ENCODE data around the gene CRYAA.
"Not testable (repeated sequence)": the region's sequence is repeated elsewhere in the genome, so short reads cannot be mapped to it uniquely, and the experiment has no call there.

The CRYAA gene, protein sequence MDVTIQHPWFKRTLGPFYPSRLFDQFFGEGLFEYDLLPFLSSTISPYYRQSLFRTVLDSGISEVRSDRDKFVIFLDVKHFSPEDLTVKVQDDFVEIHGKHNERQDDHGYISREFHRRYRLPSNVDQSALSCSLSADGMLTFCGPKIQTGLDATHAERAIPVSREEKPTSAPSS

GRCh38 chr21:43168708-43169107, at the start of gene CRYAA:
TSS of gene CRYAA (plus strand) at chr21:43169008. CDS start at chr21:43169100, 92 bp downstream.
- not testable (repeated sequence) for DNase-seq (ENCODE audit: low spot score)

- DNase-seq (ENCODE audit: low spot score), result not testable (repeated sequence)
Measured at GRCh38 chr21:43130094-43130493, 38.7 kb upstream of the CRYAA start.

DNA sequence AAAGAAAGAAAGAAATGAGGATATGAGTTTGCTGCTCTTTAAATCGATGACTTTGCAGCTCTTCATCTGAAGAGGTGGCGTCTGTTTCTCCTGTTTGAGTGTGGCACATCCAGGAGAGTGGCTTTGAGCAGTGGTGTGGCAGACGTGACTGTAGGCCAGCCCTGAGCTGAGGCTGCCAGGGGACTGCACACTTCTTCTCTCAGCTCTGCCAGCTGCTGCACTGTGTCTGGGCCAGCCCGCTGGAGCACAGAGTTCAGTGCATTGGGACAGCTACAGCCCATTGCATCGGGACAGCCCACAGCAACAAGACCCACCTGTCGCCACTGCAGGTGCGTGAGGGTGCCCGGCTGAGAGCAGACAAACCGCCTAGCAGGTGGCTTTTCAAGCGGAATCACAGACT, 34.3 kb upstream of the CRYAA start:
- DNase-seq (ENCODE audit: low spot score), result not testable (repeated sequence)

GRCh38 chr21:43138944-43139343, 29.9 kb upstream of the CRYAA start:
- DNase-seq (ENCODE audit: low spot score), result not testable (repeated sequence)

DNA sequence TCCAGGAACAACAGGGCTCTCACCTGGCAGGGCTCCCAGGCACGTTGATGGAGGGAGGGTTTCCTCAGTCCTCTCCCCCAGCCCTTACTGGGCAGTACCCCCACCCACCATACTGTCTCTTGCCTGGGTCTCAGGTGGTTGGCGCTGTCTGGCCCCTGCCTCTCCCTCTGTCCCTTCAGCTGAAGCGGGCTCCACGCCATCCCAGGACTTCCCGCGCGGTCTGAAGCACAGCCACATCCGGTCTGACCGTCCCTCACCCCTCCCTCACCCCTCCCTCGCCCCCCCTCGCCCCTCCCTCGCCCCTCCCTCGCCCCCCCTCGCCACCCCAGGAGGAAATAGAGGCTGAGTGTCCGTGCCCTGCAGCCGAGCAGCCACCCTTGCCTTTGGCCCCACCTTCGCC, 27.4 kb upstream of the CRYAA start:
- DNase-seq (ENCODE audit: low spot score), result not testable (repeated sequence)

- DNase-seq (ENCODE audit: low spot score), result not testable (repeated sequence)
Measured at GRCh38 chr21:43146637-43147036, 22.2 kb upstream of the CRYAA start.

DNA sequence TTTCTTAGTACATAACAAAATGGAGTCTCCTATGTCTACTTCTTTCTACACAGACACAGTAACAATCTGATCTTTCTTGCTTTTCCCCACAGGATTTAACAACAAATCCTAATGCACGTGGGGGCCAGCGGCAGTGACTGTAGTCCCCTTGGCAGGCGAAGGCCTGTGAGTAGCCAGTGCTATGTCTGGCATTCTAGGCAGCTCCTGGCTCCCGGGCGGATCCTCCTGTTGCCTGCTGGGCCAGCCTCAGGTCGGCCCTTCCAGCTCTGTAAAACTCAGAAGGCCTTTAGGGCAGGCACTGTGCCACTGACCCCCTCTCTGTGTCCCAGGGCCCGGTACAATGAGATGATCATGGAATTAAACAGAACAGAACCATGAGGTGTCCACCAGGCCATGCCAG, 20.8 kb upstream of the CRYAA start:
- not testable (repeated sequence) for DNase-seq (ENCODE audit: low spot score)

- not testable (repeated sequence) for DNase-seq (ENCODE audit: low spot score)
Measured at GRCh38 chr21:43149344-43149743, 19.5 kb upstream of the CRYAA start.

DNA sequence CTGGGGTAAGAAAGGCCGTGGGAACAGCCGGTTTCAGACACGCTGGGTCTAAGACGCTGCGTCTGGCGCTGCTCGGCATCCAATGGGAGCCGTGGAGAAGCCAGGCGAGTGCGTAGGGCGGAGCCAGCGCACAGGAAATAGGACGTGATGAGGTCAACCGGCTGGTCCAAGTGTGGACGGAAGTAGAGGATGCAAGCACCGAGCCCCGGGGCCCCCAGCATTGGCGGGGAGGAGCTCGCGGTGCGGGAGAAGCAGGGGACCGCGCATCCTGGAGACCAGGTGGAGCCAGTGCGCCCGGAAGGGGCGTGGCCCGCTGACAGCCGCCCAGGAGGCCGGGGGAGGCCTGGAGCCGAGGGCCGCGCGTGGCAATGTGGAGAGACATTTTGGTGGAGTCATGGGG, 15.2 kb upstream of the CRYAA start:
- not testable (repeated sequence) for DNase-seq (ENCODE audit: low spot score)

GRCh38 chr21:43159279-43160175, 9.3 kb upstream of the CRYAA start:
- DNase-seq (ENCODE audit: low spot score), result not testable (repeated sequence)

DNA sequence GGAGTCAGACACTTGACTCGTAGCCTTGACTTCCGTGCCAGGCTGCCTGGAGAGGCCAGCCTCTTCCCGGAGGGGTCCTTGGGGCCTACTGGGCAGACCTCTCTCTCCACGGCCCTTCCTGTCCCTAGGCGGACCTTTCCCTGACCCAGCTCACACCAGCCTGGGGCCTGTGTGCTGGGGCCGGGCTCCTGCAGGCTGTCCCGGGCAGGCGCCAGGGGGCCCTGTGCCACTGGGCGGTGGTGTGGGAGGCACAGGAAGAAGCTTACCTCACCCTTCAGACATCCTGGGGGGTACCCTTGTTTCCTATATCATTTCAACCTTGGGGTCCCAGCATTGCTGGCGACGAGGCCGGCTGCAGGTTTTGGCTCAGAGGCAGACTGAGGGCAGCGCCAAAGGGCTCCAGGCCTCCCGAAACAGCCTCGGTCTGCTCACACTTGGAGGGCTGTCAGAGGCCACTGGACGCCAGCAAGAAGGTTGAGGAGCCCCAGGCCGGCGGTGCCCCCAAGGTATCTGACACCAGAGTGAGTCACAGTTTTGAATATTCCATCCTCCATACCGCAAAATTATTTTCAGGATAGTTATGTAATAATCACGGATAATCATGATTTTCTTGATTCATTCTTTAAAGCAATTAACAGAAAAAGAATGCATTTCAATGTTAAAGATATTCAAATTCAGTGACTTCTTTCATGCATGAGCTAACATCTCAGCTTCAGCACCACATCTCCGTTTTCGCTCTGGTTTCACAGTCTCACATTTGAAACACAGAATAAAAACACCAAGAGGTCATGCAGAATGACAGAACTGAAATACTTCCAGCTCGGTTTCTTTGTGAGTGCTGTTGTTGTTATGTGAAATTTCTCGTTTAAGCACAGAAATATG, 6.7 kb upstream of the CRYAA start:
- not testable (repeated sequence) for DNase-seq (ENCODE audit: low spot score)

DNA sequence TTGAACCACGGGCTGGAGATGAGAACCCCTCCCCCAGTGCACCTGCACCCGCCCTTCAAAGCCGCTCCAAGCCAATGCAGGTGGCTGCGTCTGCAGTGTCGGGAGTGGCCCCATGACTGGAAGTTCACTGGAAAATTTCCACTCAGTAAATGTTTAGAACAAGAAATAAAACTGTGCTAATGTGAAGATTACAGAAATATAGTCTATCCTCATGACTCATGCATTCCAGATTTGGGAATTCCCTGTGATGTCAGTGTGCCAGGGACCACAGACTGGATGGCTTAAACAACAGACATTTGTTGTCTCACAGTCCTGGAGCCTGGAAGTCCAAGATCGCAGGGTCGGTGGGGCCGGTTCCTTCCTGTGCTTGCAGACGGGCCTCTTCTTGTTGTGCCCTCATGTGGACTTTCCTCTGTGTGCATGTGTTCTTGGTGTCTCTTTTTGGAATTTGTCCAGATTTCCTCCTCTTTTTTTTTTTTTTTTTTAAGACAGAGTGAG, 6.1 kb upstream of the CRYAA start:
- not testable (repeated sequence) for DNase-seq (ENCODE audit: low spot score)

DNA sequence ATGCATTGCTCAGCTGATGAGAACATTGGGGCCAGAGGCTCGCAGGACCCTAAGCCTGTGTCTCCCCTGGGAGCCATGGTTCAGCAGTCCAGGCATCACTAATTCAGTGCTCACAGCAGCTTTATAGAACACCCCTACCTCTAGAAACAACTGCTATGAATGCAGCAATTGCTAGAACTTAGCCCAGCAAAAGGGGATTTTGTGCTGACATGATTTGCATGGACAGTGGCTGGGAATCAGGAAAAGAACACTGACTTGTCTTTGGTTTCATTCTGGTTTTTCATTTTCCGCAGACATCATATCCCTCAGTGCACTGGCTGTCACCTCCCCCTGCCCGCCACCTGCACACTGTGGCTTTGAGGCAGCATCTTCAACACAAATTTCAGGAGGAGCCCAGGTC, 4.0 kb upstream of the CRYAA start:
- not testable (repeated sequence) for DNase-seq (ENCODE audit: low spot score)

GRCh38 chr21:43165734-43166133, 3.1 kb upstream of the CRYAA start:
- not testable (repeated sequence) for DNase-seq (ENCODE audit: low spot score)

DNA sequence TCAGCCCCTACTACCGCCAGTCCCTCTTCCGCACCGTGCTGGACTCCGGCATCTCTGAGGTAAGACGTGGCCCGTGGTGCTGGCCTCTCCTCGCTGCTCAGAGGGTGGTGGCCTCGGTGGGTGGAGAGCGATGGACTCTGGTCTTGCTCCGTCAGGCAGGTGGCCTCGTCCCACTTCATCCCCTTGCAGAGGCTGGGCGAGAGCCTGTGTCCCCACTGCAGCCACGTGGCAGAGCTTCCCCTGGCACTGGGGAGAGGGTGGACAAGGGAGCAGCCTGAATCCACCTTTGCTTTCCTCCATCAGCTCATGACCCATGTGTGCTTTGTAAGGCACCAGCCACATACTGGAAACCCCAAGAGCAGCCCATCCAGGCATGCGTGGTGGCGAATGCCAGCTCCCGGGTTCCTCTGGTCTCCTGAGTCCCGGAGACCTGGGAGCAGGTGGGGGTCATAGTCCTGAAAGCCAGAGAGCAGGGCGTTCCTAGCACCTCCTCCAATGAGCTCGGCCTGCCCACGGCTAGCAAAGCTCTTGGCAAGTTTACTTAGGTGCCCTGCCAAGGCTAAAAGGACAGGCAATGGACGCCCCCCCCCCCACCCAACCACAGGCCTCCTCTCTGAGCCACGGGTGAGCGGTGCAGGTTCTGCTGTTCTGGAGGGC, 550 bp downstream of the CRYAA start:
- not testable (repeated sequence) for DNase-seq (ENCODE audit: low spot score)

DNA sequence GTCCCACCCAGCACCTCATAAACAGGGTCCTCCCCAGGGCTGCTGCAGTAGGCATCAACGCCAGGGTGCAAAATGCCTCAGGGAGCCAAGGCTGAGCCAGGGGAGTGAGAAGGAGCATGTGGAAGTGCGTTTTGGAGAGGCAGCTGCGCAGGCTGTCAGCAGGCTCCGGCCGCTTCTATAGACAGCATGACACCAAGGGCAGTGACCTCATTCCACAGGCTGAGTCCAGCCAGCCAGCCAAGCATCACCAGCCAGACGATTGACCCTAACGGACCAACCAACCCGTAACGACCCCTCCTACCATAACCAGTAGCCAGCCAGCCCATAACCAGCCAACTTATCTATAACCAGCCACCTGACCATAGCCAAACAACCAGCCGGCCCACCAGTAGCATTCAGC, 1.1 kb downstream of the CRYAA start:
- DNase-seq (ENCODE audit: low spot score), result not testable (repeated sequence)

DNA sequence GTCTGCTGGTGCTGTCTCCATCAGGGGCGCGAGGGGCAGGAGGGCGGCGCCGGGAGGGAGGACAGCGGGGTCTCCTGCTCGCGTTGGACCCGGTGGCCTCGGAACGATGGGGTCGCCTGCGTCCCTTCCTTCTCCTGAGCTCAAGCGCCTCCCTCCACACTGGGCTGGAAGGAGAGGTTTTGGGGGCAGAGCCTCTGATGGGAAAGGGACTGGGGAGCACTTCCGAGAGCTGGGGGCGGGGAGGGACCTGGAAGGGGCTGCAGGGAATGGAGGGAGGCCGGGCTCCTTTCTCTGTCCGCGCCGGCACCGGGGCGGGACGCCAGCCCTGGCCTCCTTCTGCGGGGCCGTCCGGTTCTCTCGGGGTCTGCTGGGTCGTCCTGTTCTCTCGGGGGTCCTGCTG, 4.0 kb downstream of the CRYAA start:
- DNase-seq (ENCODE audit: low spot score), result not testable (repeated sequence)

- DNase-seq (ENCODE audit: low spot score), result not testable (repeated sequence)
Measured at GRCh38 chr21:43173438-43173837, 4.6 kb downstream of the CRYAA start.

- not testable (repeated sequence) for DNase-seq (ENCODE audit: low spot score)
Measured at GRCh38 chr21:43173930-43174329, 5.1 kb downstream of the CRYAA start.

- not testable (repeated sequence) for DNase-seq (ENCODE audit: low spot score)
Measured at GRCh38 chr21:43174998-43175397, 6.2 kb downstream of the CRYAA start.

GRCh38 chr21:43176621-43177020, 7.8 kb downstream of the CRYAA start:
- not testable (repeated sequence) for DNase-seq (ENCODE audit: low spot score)

Measured in AG20443 (cell line).